ENCODE results near the gene UBE3B. TPM values are rescaled to one million over a fixed set of nuclear protein-coding genes. Genes with fewer than 3 reads are reported as not detected.

UBE3B gene
- total and polyA plus RNA-seq, 4 donors = 12.9 to 40.2 (median 26.0) TPM

DNA sequence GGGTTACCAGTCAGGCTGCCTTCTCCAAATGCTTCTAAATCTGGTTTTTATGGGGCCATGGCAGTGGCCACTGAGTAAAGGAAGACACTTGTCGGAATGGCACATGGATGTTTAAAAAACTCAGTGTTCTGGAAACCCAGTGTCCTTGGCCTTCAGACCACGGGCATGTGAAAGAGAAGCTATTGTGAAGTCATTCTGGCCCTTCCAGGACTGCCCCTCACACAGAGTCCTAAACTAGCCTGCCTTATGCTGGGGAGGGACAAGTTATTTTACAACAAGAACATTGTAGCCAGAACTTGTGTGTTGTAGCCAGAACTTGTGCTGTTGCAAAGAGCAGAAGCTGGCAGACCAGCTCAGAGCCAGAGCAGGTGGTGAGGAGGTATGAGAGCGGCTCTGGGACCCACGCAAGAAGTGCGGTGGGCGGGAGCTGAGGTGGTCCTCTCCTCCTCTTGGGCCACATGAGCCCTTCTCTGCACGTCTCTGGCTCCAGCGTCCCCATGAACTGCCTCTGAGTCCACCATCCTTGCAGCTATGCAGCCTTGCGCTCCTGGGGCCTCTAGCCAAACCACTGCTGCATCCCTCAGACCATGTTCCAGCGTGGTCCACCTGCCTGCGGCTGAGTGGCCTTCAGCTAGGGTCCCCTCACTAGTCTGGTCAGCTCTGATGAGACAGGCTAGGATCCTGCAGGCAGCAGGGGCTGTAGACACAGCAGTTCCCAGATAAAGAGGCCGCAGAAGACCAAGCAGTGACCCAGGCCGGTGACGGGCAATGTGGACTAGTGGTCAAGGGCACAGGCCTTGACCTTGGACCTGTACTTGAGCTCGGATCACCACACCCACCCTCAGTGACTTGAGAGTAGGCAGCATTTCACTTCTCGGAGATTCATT, 63.3 kb downstream of the UBE3B start:
- Histone ChIP-seq H3K9me3 (ENCODE audit: control insufficient read depth, low read length) (no peaks in the 10 kb centered on the region), H3K4me3 (ENCODE audit: low read length in 2 of 2) (no peak overlapping the region), H3K27me3 (ENCODE audit: control insufficient read depth in 1 of 2, insufficient read depth in 2 of 2, low read length in 1 of 2) (no peaks in the 10 kb centered on the region), H3K27ac (ENCODE audit: low read depth in 1 of 2, low read length in 2 of 2) (no peak overlapping the region), H3K36me3 (ENCODE audit: control insufficient read depth in 1 of 2, insufficient read depth in 2 of 2, low read length in 1 of 2) (no peaks in the 10 kb centered on the region), H3K4me1 (ENCODE audit: control insufficient read depth in 1 of 2, insufficient read depth in 2 of 2, low read length in 2 of 2) (no peaks in the 10 kb centered on the region)
- ATAC-seq (ENCODE audit: low FRiP score) (no peak), DNase-seq (no peak)
- 91 to 92% methylated on average over 16 of the region's 16 CpGs for WGBS, 2 donors
- intact Hi-C loops (cut with DNase I) = no loop called here

DNA sequence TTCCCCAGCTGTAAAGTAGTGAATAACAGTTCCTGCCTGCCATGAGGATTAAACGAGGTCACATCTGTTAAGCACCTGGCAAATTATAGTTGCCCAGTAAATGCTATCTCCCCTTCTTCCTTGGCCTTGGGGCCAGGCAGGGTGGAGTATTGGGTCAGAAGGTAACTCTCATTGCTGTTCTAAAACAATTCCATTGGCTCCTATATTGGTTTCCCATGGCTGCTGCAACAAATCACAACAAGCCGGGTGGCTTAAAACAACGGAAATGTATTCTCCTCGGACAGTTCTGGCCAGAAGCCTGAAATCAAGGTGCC, 63.9 kb downstream of the UBE3B start:
- Histone ChIP-seq H3K4me3 (ENCODE audit: low read length in 2 of 2) (no peak overlapping the region), H3K27me3 (ENCODE audit: control insufficient read depth in 1 of 2, insufficient read depth in 2 of 2, low read length in 1 of 2) (no peaks in the 10 kb centered on the region), H3K4me1 (ENCODE audit: control insufficient read depth in 1 of 2, insufficient read depth in 2 of 2, low read length in 2 of 2) (no peaks in the 10 kb centered on the region), H3K36me3 (ENCODE audit: control insufficient read depth in 1 of 2, insufficient read depth in 2 of 2, low read length in 1 of 2) (no peaks in the 10 kb centered on the region), H3K27ac (ENCODE audit: low read depth in 1 of 2, low read length in 2 of 2) (no peak overlapping the region), H3K9me3 (ENCODE audit: control insufficient read depth, low read length) (no peaks in the 10 kb centered on the region)
- intact Hi-C loops (cut with DNase I) = no loop called here
- DNase-seq (no peak), ATAC-seq (ENCODE audit: low FRiP score) (no peak)
- WGBS, 2 donors = 54 to 64% methylated on average over 4 of the region's 4 CpGs

DNA sequence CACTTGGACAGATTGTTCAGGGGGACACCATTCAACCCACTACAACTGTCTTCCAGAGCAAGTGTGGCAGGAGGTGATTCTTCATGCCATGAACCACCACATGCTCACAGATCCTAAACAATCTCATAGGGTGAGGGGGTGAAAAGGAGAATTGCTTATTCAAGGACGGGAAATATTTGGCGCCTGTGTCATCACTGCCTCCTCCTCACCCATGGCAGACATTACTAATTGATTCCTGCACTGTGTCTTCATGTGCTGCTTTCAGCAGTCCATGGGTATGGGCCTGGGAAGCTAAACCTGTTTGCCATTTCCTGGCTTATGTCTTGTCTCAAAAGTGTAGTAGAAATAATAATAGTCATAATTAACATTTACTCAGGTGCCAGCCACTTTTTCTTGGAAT, 64.6 kb downstream of the UBE3B start:
- ATAC-seq (ENCODE audit: low FRiP score) = no peak
- H3K9me3 ChIP-seq (ENCODE audit: control insufficient read depth, low read length) = no peaks in the 10 kb centered on the region
- H3K27me3 ChIP-seq (ENCODE audit: control insufficient read depth in 1 of 2, insufficient read depth in 2 of 2, low read length in 1 of 2) = no peaks in the 10 kb centered on the region
- no peak overlapping the region for H3K4me3 ChIP-seq (ENCODE audit: low read length in 2 of 2)
- DNase-seq = no peak
- H3K4me1 ChIP-seq (ENCODE audit: control insufficient read depth in 1 of 2, insufficient read depth in 2 of 2, low read length in 2 of 2) = no peaks in the 10 kb centered on the region
- WGBS, 2 donors = 82 to 84% methylated on average over 2 of the region's 2 CpGs
- H3K27ac ChIP-seq (ENCODE audit: low read depth in 1 of 2, low read length in 2 of 2) = no peak overlapping the region
- intact Hi-C loops (cut with DNase I) = no loop called here
- no peaks in the 10 kb centered on the region for H3K36me3 ChIP-seq (ENCODE audit: control insufficient read depth in 1 of 2, insufficient read depth in 2 of 2, low read length in 1 of 2)

DNA sequence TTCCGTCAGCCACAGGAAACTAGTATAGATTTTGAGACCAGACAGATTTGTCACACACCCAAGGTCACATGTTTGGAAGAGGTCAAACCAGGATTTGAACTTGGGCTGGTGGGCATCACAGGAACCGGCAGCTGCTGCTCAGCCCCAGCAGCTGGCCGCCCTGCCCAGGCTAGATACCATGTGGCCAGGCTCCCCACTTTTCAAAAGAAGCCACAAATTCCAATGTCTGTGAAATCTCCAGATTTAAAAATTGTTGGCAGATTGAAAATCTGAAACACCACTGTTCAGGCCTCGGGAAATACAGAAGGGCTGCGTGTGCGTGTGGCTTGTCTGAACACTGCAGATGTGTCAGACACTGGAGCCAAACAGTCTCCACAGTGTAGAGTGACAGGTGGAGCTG, 65.4 kb downstream of the UBE3B start:
- intact Hi-C loops (cut with DNase I) = no loop called here
- DNase-seq (no peak), ATAC-seq (ENCODE audit: low FRiP score) (no peak)
- H3K4me1 ChIP-seq (ENCODE audit: control insufficient read depth in 1 of 2, insufficient read depth in 2 of 2, low read length in 2 of 2) = no peaks in the 10 kb centered on the region
- WGBS, 2 donors = 85 to 87% methylated on average over 6 of the region's 6 CpGs
- no peaks in the 10 kb centered on the region for H3K36me3 ChIP-seq (ENCODE audit: control insufficient read depth in 1 of 2, insufficient read depth in 2 of 2, low read length in 1 of 2)
- H3K27me3 ChIP-seq (ENCODE audit: control insufficient read depth in 1 of 2, insufficient read depth in 2 of 2, low read length in 1 of 2) = no peaks in the 10 kb centered on the region
- no peaks in the 10 kb centered on the region for H3K9me3 ChIP-seq (ENCODE audit: control insufficient read depth, low read length)
- no peak overlapping the region for H3K4me3 ChIP-seq (ENCODE audit: low read length in 2 of 2)
- H3K27ac ChIP-seq (ENCODE audit: low read depth in 1 of 2, low read length in 2 of 2) = no peak overlapping the region

DNA sequence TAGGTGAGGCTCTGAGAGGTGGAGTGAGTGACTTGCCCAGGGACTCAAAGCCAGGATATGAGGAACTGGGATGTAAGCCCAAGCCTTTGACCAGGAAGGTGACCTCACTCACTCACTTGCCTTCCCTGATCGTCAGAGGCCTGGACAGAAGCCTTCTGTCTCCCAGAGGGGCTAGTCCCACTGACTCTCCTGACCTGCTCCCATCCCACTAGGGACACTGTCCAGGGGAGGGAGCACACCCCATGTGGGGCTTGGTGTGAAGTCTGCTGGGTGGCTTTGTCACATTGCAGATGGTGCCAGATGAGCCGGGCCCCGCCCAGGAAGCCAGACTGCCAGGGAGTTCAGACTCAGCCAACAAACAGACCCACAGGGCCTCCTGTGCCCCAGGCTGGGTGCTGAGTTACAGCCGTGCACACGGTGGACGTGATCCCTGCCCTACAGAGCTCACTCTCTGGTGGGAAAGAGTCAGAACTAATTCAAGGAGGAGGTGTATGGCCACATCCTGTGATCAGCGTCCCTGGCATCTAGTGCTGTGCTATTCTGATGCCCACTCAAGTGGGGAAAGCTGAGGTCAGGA, 67.6 kb downstream of the UBE3B start:
- WGBS, 2 donors = 22 to 27% methylated on average over 7 of the region's 7 CpGs
- DNase-seq = no peak
- Histone ChIP-seq H3K27me3 (ENCODE audit: control insufficient read depth in 1 of 2, insufficient read depth in 2 of 2, low read length in 1 of 2) (no peaks in the 10 kb centered on the region), H3K27ac (ENCODE audit: low read depth in 1 of 2, low read length in 2 of 2) (no peak overlapping the region), H3K4me1 (ENCODE audit: control insufficient read depth in 1 of 2, insufficient read depth in 2 of 2, low read length in 2 of 2) (no peaks in the 10 kb centered on the region), H3K9me3 (ENCODE audit: control insufficient read depth, low read length) (no peaks in the 10 kb centered on the region), H3K36me3 (ENCODE audit: control insufficient read depth in 1 of 2, insufficient read depth in 2 of 2, low read length in 1 of 2) (no peaks in the 10 kb centered on the region), H3K4me3 (ENCODE audit: low read length in 2 of 2) (no peak overlapping the region)
- intact Hi-C loops (cut with DNase I) = no loop called here
- ATAC-seq (ENCODE audit: low FRiP score) = no peak

DNA sequence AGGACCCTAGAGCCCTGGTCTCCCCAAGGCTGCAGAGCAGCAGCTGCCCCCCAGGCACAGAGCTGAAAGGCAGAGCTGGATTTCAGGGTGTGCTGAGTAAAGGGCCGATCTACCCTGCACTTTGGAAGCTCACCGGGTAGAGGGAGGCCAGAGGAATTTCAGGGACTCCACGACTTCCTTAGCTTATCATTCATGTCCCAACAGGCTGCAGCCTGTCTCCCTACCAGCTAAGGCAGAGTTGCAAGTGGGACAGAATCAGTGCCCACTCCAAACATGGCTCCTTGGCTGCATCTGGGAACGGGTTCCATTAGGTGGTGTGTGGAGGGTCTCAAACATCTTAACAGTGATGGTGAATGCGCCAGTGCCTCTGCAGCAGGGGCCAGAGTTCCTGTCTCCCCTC, 68.4 kb downstream of the UBE3B start:
- Histone ChIP-seq H3K4me1 (ENCODE audit: control insufficient read depth in 1 of 2, insufficient read depth in 2 of 2, low read length in 2 of 2) (no peaks in the 10 kb centered on the region), H3K27ac (ENCODE audit: low read depth in 1 of 2, low read length in 2 of 2) (no peak overlapping the region), H3K9me3 (ENCODE audit: control insufficient read depth, low read length) (no peaks in the 10 kb centered on the region), H3K4me3 (ENCODE audit: low read length in 2 of 2) (no peak overlapping the region), H3K27me3 (ENCODE audit: control insufficient read depth in 1 of 2, insufficient read depth in 2 of 2, low read length in 1 of 2) (no peaks in the 10 kb centered on the region), H3K36me3 (ENCODE audit: control insufficient read depth in 1 of 2, insufficient read depth in 2 of 2, low read length in 1 of 2) (no peaks in the 10 kb centered on the region)
- DNase-seq (no peak), ATAC-seq (ENCODE audit: low FRiP score) (no peak)
- 55 to 58% methylated on average over 5 of the region's 5 CpGs for WGBS, 2 donors
- intact Hi-C loops (cut with DNase I) = no loop called here

DNA sequence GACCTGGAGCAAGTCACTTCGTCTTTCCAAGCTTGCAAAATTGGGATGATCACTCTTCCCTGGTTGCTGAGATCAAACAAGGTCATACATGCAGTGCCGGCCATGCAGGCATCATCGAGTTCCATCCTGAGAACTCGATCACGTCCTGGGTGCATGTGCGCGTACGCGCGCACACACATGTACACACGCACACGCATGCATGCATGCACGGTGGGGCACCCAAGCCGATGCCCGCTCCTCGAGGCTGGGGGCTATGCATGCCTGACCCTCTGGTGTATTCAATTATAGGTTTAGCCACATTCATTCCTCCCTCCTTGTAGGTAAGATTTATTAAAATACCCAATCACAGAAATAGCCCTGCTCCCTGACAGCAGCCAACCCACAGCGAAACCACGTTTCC, 69.9 kb downstream of the UBE3B start:
- intact Hi-C loops (cut with DNase I) = no loop called here
- DNase-seq = no peak

DNA sequence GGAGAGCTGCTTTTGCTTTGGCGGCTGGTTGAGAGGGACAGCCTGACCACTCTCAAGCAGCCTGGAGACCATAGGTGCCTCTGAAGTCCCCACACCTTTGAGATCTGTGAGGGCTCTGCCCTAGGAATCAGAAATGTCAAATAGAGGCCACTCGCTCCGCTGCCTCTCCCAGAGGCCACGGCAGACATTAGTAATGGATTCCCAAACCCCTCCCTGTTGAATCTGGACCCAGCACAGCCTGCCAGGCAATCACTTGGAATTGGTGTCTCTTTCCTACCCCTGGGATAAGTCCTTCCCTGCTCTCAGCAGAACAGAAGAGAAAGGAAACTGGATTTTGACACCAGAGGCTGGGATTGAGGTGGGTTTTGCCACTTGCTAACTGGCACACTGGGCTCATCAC, 70.8 kb downstream of the UBE3B start:
- intact Hi-C loops (cut with DNase I) = no loop called here

More for the DNA sequence above, 69.9 kb downstream of the UBE3B start:
- Histone ChIP-seq H3K4me1 (ENCODE audit: control insufficient read depth in 1 of 2, insufficient read depth in 2 of 2, low read length in 2 of 2) (no peaks in the 10 kb centered on the region), H3K36me3 (ENCODE audit: control insufficient read depth in 1 of 2, insufficient read depth in 2 of 2, low read length in 1 of 2) (no peaks in the 10 kb centered on the region), H3K27me3 (ENCODE audit: control insufficient read depth in 1 of 2, insufficient read depth in 2 of 2, low read length in 1 of 2) (no peaks in the 10 kb centered on the region), H3K4me3 (ENCODE audit: low read length in 2 of 2) (no peak overlapping the region), H3K9me3 (ENCODE audit: control insufficient read depth, low read length) (no peaks in the 10 kb centered on the region), H3K27ac (ENCODE audit: low read depth in 1 of 2, low read length in 2 of 2) (no peak overlapping the region)
- WGBS, 2 donors = 88 to 89% methylated on average over 18 of the region's 18 CpGs
- ATAC-seq (ENCODE audit: low FRiP score) = no peak

DNA sequence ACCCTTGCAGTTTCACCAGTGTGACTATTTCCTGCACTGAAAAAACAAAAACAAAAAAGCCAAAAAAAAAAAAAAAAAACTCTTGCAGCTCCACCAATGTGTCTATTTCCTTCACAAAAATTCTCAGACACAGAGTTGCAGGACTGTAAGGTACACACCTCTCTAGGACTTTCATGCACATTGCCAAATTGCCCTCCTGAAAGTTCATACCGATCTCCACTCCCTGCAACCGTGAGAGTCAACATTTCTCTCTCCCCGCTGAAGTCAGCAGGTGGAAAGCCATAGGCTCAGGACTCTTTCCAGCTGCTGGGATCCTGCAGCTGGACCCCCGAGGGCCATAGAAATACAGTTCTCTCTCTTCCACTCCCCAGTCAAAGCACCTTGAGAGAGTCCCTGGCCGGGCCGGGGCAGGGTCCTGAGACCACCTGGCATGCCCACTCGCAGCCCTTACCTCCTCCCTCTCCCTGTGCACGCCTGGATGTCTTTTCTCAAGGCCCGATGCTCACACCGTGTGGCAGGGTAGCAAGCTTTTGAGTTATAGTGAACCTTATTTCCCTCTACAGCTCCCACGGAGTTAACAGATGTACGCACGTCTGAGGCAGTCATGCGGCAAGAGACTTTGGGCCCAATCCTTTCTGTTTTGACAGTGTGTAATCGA, 72.3 kb downstream of the UBE3B start:
- H3K4me1 ChIP-seq (ENCODE audit: control insufficient read depth in 1 of 2, insufficient read depth in 2 of 2, low read length in 2 of 2) = no peaks in the 10 kb centered on the region
- H3K27me3 ChIP-seq (ENCODE audit: control insufficient read depth in 1 of 2, insufficient read depth in 2 of 2, low read length in 1 of 2) = no peaks in the 10 kb centered on the region
- no peak overlapping the region for H3K27ac ChIP-seq (ENCODE audit: low read depth in 1 of 2, low read length in 2 of 2)
- intact Hi-C loops (cut with DNase I) = no loop called here
- no peak for DNase-seq
- H3K36me3 ChIP-seq (ENCODE audit: control insufficient read depth in 1 of 2, insufficient read depth in 2 of 2, low read length in 1 of 2) = no peaks in the 10 kb centered on the region
- ATAC-seq (ENCODE audit: low FRiP score) = no peak
- H3K4me3 ChIP-seq (ENCODE audit: low read length in 2 of 2) = no peak overlapping the region
- H3K9me3 ChIP-seq (ENCODE audit: control insufficient read depth, low read length) = no peaks in the 10 kb centered on the region
- WGBS, 2 donors = 28 to 36% methylated on average over 15 of the region's 15 CpGs

More for the DNA sequence above, 70.8 kb downstream of the UBE3B start:
- no peak for DNase-seq
- Histone ChIP-seq H3K27ac (ENCODE audit: low read depth in 1 of 2, low read length in 2 of 2) (no peak overlapping the region), H3K36me3 (ENCODE audit: control insufficient read depth in 1 of 2, insufficient read depth in 2 of 2, low read length in 1 of 2) (no peaks in the 10 kb centered on the region), H3K4me1 (ENCODE audit: control insufficient read depth in 1 of 2, insufficient read depth in 2 of 2, low read length in 2 of 2) (no peaks in the 10 kb centered on the region), H3K9me3 (ENCODE audit: control insufficient read depth, low read length) (no peaks in the 10 kb centered on the region), H3K27me3 (ENCODE audit: control insufficient read depth in 1 of 2, insufficient read depth in 2 of 2, low read length in 1 of 2) (no peaks in the 10 kb centered on the region), H3K4me3 (ENCODE audit: low read length in 2 of 2) (no peak overlapping the region)
- ATAC-seq (ENCODE audit: low FRiP score) = no peak
- WGBS, 2 donors = 63 to 73% methylated on average over 4 of the region's 4 CpGs

All from aorta (tissue), 5 donors.